ENCODE measurements around the gene CHIT1. TPM values are rescaled to one million over a fixed set of nuclear protein-coding genes. Genes with fewer than 3 reads are reported as not detected.

The CHIT1 gene
- total and polyA plus RNA-seq, 2 of the 8 experiments (the other 6 are each of a cell fraction or from before 2014, with no cell fraction given) = not detected

DNA sequence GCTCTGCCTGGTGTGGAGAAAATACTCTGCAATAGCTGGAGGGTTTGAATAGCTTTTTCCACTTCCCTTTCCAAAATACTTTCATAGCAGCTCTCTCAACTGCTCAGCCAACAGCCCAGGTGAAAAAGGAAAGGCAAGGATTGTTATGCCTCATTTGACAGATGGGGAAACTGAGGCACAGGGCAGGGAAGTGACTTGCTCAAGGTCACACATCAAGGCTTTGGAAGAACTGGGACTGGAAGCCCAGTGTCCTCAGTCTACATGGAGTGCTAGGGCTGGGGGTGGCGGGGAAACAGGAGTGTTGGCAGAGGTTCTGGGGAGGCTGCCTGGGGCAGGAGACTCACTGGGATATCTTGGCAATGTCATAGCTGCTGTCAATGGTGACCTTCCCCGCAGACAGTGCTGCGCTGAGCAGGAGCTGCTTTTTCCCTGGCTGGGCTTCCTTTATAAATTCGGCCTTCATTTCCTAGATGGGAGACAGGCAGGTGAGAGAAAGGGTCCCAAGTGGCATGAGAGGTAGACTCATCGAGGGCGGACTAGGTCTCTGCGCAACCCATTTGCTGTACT is 47.0 kb downstream of the CHIT1 start:
- H3K56ac ChIP-seq (replicated peaks; ENCODE audit: insufficient read length, low read depth, low read length) = no peak overlapping the region
- H3K23ac ChIP-seq (ENCODE audit: insufficient read length) = no peak overlapping the region
- H3K4me1 ChIP-seq (replicated peaks in 1 of 4; ENCODE audit: control insufficient read depth in 3 of 4, insufficient read depth in 4 of 4, low read length in 3 of 4) = peaks cover 8 to 19% (median 11%) of the 10 kb centered on the region in 4 experiments
- no peak overlapping the region for H3K4me3 ChIP-seq (ENCODE audit: extremely low read depth in 1 of 4, insufficient read depth in 2 of 4, low read depth in 3 of 4, low read length in 4 of 4)
- no peaks in the 10 kb centered on the region for H3K79me1 ChIP-seq (ENCODE audit: low read depth, low read length)
- no peak overlapping the region for H2BK5ac ChIP-seq (ENCODE audit: low read depth, low read length)
- H3K9me3 ChIP-seq (ENCODE audit: insufficient read depth in 2 of 2, low read depth in 1 of 2, low read length in 1 of 2) = no peaks in the 10 kb centered on the region
- H3K4ac ChIP-seq (replicated peaks; ENCODE audit: insufficient read length, low read depth, low read length) = no peak overlapping the region
- no peak overlapping the region for H4K91ac ChIP-seq (replicated peaks; ENCODE audit: insufficient read length, low read length)
- 91% methylated on average over 7 of the region's 7 CpGs; no CpG with 5 or more reads in 1 of the 2 experiments for WGBS, 2 experiments (ENCODE audit: extremely low coverage in 1 of 2, insufficient coverage in 1 of 2, insufficient read length in 1 of 2, insufficient replicate concordance in 2 of 2, low coverage in 1 of 2, low lambda C conversion rate in 2 of 2, missing lambda C conversion rate in 1 of 2)
- DNase-seq (ENCODE audit: low read depth in 1 of 2, low spot score in 2 of 2) = no peak
- H3K27me3 ChIP-seq (replicated peaks in 1 of 4; ENCODE audit: control insufficient read depth in 3 of 4, extremely low read depth in 1 of 4, insufficient read depth in 3 of 4, low read length in 3 of 4) = no peaks in the 10 kb centered on the region
- H3K36me3 ChIP-seq (ENCODE audit: control insufficient read depth in 2 of 4, insufficient read depth in 4 of 4, low read length in 3 of 4) = no peaks in the 10 kb centered on the region
- FAIRE-seq = no peak
- no peak overlapping the region for H2BK20ac ChIP-seq (ENCODE audit: low read length)
- H3K27ac ChIP-seq (ENCODE audit: low read depth, low read length) = no peak overlapping the region
- H2AFZ ChIP-seq (ENCODE audit: low read length) = no peak overlapping the region
- H3K14ac ChIP-seq (ENCODE audit: insufficient read length) = no peak overlapping the region
- no peak overlapping the region for H3K9ac ChIP-seq (replicated peaks in 1 of 4; ENCODE audit: extremely low read depth in 1 of 4, low read depth in 3 of 4, low read length in 3 of 4)
- H4K5ac ChIP-seq (ENCODE audit: insufficient read length, low read depth, low read length) = no peak overlapping the region
- H2AK5ac ChIP-seq (ENCODE audit: low read depth, low read length) = no peak overlapping the region
- POLR2A ChIA-PET (ENCODE audit: partially characterized antibody) = no interaction called here
- H4K8ac ChIP-seq (ENCODE audit: extremely low read depth, insufficient read depth, low read length) = no peak overlapping the region
- CTCF ChIA-PET (ENCODE audit: partially characterized antibody) = interaction anchor here (0.9 to 6.1 kb wide), 11 partner anchors 8 to 144 kb away, joined by 3 to 64 read pairs (median 4); partner anchors contain the start of gene MYBPH
- no peaks in the 10 kb centered on the region for H3K79me2 ChIP-seq (ENCODE audit: control insufficient read depth in 1 of 2, insufficient read depth in 2 of 2, low read length in 2 of 2)
- no peaks in the 10 kb centered on the region for H3K23me2 ChIP-seq (ENCODE audit: low read depth, low read length)
- no peak overlapping the region for H2BK12ac ChIP-seq (ENCODE audit: low read depth, low read length)
- H2BK15ac ChIP-seq (ENCODE audit: low read length) = no peak overlapping the region
- H3K18ac ChIP-seq (ENCODE audit: extremely low read depth, low read length) = no peak overlapping the region
- H2BK120ac ChIP-seq (replicated peaks; ENCODE audit: low read depth, low read length) = no peak overlapping the region
- no peak overlapping the region for H3K4me2 ChIP-seq (ENCODE audit: insufficient read depth in 1 of 2, low read depth in 2 of 2, low read length in 2 of 2)
- no peaks in the 10 kb centered on the region for H4K20me1 ChIP-seq (replicated peaks in 1 of 2; ENCODE audit: control insufficient read depth in 1 of 2, insufficient read depth in 2 of 2, low read length in 2 of 2)
- TF ChIP-seq RNF2 (IDR thresholded peaks at IDR 0.05; ENCODE audit: borderline replicate concordance, low read depth, low read length, missing control alignments, poor library complexity, severe bottlenecking) (no peak), CBX8 (IDR thresholded peaks at IDR 0.05; ENCODE audit: borderline replicate concordance, low read depth, low read length) (no peak), CEBPB (IDR thresholded peaks at IDR 0.05; ENCODE audit: low read depth, low read length) (no peak), CBX5 (IDR thresholded peaks at IDR 0.05; ENCODE audit: low read depth, low read length) (no peak), POU5F1 (IDR thresholded peaks at IDR 0.05; ENCODE audit: low read depth, low read length) (no peak), E2F6 (IDR thresholded peaks at IDR 0.05) (no peak), SRF (IDR thresholded peaks at IDR 0.05; ENCODE audit: low read depth, low read length) (no peak), RBBP5 (IDR thresholded peaks at IDR 0.05; ENCODE audit: borderline replicate concordance, low read depth, low read length) (no peak), TCF12 (IDR thresholded peaks at IDR 0.05; ENCODE audit: low read depth, low read length) (no peak), MAX (IDR thresholded peaks at IDR 0.05) (no peak), SIRT6 (IDR thresholded peaks at IDR 0.05; ENCODE audit: low read length) (no peak), TEAD4 (IDR thresholded peaks at IDR 0.05; ENCODE audit: low read depth, low read length) (no peak), BRCA1 (IDR thresholded peaks at IDR 0.05; ENCODE audit: low read depth, low read length) (no peak)

All from H1 (cell line).